DMS 273 (cell line): Measurements from ENCODE around the gene MKS1.

ENCODE experiments used
- DNase-seq: peaks from one replicate; lab custom pipeline; 2025; ENCODE audit not compliant: unreplicated experiment; lab: John Stamatoyannopoulos, UW

Gene MKS1

DNA sequence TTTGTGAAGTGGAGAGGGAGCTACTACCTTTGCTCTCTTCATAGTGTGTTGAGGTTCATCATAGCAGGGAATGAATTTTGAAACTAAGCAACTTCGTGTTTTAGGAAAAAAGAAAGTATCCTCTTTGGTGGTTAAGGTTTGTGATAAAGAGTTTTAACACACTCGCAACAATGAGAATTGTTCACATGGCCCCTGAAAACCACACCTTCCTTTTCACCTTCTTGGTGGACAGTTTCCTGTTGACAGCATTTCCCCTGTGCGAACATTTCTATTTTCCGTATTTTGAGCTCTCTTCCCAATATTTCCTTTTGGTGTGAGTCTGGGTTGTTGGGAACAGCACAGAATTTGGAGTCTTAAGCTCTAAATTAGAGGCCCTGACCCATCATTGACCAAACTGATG, 48.4 kb downstream of the MKS1 start:
- no peak for DNase-seq

DNA sequence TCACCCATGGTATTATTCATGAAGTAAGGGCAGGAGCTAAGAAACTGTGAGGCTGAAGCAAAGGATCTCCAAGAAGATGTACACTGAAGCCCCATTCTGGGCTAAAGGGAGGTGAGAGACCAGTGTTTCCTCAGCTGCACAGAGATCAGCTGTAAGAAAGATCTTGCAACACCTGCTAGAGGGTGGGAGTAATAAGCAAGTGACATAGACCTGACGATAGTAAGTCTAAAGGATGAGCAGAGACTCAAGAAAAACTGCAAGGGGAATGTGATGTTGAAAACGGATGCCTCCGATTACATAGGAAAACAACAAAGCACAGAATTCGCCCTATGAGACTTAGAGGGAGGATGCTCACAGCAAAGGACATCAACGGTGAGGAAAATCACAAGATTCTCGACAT, 52.4 kb downstream of the MKS1 start, which contains the start of gene OR4D2:
OR4D2 (plus strand) TSS at position 301 of the 400 bp plus-strand sequence. CDS start 2,674 bp downstream, outside the sequence.
- no peak for DNase-seq

DNA sequence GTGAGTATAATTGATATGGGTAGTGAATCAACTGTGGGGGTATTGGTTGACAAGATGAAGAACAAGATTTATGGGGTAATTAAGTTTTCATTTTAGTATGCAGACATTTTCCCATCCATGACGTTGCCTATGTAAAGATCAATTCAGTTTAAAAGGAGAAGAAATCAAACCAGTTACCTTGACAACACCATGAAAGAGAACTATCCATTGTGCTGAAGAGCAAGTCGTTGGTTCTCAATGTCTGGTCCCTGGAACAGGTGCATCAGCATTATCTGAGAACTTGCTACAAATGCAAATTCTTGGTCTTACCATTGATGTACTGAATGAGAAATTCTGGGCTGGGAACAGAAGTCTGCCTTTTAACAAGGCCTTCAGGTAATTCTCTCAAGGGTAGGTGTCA, 53.1 kb downstream of the MKS1 start:
- no peak for DNase-seq

DNA sequence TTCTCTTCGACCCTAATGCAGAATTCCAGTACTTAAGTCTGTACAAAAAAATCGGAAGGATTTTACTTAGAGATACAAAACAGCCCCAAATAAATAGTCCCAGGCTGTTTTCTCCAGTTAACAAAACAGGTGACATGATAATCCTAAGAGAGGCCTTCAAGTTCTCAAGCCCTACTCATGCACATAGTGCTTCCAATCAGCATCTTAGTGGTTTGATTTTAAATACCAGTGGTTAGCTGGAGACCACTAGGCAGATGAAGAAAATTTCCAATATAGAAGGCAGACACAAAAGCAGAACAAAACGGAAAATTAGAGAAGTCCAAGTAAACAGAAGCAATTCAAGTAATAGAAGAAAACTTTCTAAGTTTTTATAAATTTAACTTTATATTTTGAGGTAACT, 57.5 kb downstream of the MKS1 start:
- no peak for DNase-seq

DNA sequence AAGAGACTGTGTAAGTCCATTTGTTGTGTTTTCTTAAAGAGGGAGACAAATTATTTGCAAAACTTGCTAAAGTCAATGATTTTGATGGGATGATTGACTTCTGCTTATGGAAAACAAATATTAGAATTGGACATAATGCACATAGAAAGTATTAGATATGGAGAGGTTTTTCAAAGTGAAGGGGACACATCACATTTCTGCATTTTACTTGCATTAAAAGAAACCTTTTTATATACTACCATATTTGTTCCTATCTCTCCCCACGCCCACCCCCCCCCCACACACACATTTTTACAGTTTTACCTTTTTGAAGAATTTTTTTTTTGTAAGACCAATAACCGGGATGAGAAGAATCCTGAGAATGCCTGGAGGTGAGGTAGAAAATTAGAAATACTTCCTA, 60.9 kb downstream of the MKS1 start:
- no peak for DNase-seq

DNA sequence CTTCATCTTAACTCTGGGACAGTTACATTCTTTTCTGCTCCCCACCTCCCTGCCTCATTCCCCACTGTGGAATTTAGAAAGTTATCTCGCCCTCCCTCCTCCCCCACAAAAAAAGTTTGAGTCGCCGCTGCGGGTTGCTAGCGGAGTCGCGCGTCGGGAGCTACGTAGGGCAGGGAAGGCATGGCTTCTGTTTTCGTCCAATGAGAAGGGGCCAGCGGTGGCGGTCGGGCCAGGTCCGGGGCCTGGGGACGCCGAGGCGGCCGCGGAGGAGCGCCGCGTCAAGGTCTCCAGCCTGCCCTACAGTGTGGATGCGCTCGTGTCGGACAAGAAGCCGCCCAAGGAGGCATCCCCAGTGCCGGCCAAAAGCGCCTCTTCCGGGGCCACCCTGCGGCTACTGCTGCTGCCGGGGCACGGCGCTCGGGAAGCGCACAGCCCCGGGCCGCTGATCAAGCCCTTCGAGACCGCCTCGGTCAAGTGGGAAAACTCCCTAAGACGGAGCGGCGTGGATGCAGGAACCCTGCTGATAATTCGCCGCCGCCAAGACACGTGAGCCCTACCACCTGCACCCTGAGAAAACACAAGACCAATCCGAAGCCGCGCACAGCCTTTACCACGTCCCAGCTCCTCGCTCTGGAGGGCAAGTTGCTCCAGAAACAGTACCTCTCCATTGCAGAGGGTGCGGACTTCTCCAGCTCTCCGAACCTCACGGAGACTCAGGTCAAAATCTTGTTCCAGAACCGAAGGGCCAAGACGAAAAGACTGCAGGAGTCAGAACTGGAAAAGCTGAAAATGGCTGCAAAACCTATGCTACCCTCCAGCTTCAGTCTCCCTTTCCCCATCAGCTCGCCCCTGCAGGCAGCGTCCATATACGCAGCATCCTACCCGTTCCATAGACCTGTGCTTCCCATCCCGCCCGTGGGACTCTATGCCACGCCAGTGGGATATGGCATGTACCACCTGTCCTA, 61.9 kb downstream of the MKS1 start:
- peak; percentile 77 for DNase-seq
